Astrocyte (in vitro differentiated cells and primary cell): ENCODE data around the gene CCNL1. TPM values are rescaled to one million over a fixed set of nuclear protein-coding genes. Genes with fewer than 3 reads are reported as not detected.
"Not testable (repeated sequence)": the region's sequence is repeated elsewhere in the genome, so short reads cannot be mapped to it uniquely, and the experiment has no call there.

Experiments used
- DNase-seq: peaks from one replicate; pipeline ENCODE4 v3.0.0-alpha.2; 2010; ENCODE audit warnings: low read depth
- FAIRE-seq: peaks from 2 replicates; lab custom pipeline; 2011; peaks lifted over from hg19 to GRCh38; lab: Jason Lieb, UNC
- H2AFZ ChIP-seq: 2 replicates; pipeline ENCODE4 v1.6.0; 2012; ENCODE audit warnings: low read depth, low read length, inconsistent platforms
- H3K27ac ChIP-seq: 2 replicates; pipeline ENCODE4 v1.5.1; 2011; ENCODE audit warnings: low read depth, low read length, inconsistent platforms
- H3K27me3 ChIP-seq: 2 replicates; pipeline ENCODE4 v1.6.0; 2011; ENCODE audit warnings: low read length, inconsistent platforms; ENCODE audit not compliant: insufficient read depth
- H3K36me3 ChIP-seq: 2 replicates; pipeline ENCODE4 v1.5.1; 2011; ENCODE audit warnings: low read length, inconsistent platforms; ENCODE audit not compliant: insufficient read depth
- H3K4me1 ChIP-seq: 2 replicates; pipeline ENCODE4 v1.5.1; 2011; ENCODE audit warnings: low read length, inconsistent platforms; ENCODE audit not compliant: insufficient read depth
- H3K4me2 ChIP-seq: 2 replicates; pipeline ENCODE4 v1.6.0; 2012; ENCODE audit warnings: low read length, inconsistent platforms
- H3K4me3 ChIP-seq: 2 replicates; pipeline ENCODE4 v1.5.1; 2011; ENCODE audit warnings: low read depth, mild to moderate bottlenecking, low read length, inconsistent platforms; ENCODE audit not compliant: insufficient read depth
- H3K79me2 ChIP-seq: 2 replicates; pipeline ENCODE4 v1.6.0; 2012; ENCODE audit warnings: mild to moderate bottlenecking, low read length, inconsistent platforms; ENCODE audit not compliant: insufficient read depth
- H3K9ac ChIP-seq: 2 replicates; pipeline ENCODE4 v1.6.0; 2012; ENCODE audit warnings: mild to moderate bottlenecking, low read length, inconsistent platforms
- H3K9me3 ChIP-seq: 2 replicates; pipeline ENCODE4 v1.5.1; 2012; ENCODE audit warnings: low read depth, mild to moderate bottlenecking, low read length, inconsistent platforms; ENCODE audit not compliant: insufficient read depth
- H4K20me1 ChIP-seq: 2 replicates; pipeline ENCODE4 v1.6.0; 2012; ENCODE audit warnings: low read length, inconsistent platforms; ENCODE audit not compliant: insufficient read depth
- H3K27ac Mint-ChIP-seq: one replicate; pipeline ENCODE4 v1.8.0; 2021; ENCODE audit warnings: mild to moderate bottlenecking, mixed read lengths; ENCODE audit not compliant: unreplicated experiment
- H3K27me3 Mint-ChIP-seq: one replicate; pipeline ENCODE4 v1.8.0; 2021; ENCODE audit warnings: low read depth, mixed read lengths; ENCODE audit not compliant: unreplicated experiment
- H3K36me3 Mint-ChIP-seq: one replicate; pipeline ENCODE4 v1.8.0; 2021; ENCODE audit warnings: low read depth, mixed read lengths; ENCODE audit not compliant: unreplicated experiment
- H3K4me1 Mint-ChIP-seq: one replicate; pipeline ENCODE4 v1.8.0; 2021; ENCODE audit warnings: low read depth, mixed read lengths; ENCODE audit not compliant: unreplicated experiment
- H3K4me3 Mint-ChIP-seq: one replicate; pipeline ENCODE4 v1.8.0; 2021; ENCODE audit warnings: mild to moderate bottlenecking, moderate library complexity, mixed read lengths; ENCODE audit not compliant: unreplicated experiment
- H3K9me3 Mint-ChIP-seq: one replicate; pipeline ENCODE4 v1.8.0; 2021; ENCODE audit warnings: mild to moderate bottlenecking, mixed read lengths; ENCODE audit not compliant: unreplicated experiment
- EZH2 ChIP-seq: IDR thresholded peaks from 2 replicates; pipeline ENCODE4 v1.6.1; 2012; ENCODE audit warnings: mild to moderate bottlenecking, low read length, inconsistent platforms; ENCODE audit not compliant: insufficient read depth
- total RNA-seq: library from RNA; stranded (reverse); gene quantifications from 2 replicates; pipeline ENCODE4 v1.2.1, GENCODE V29; 2021
- TF ChIP-seq, protein P1 (sequence below): IDR thresholded peaks from 2 replicates; pipeline ENCODE4 v1.5.1; 2011; ENCODE audit warnings: low read depth, mild to moderate bottlenecking, inconsistent platforms, low read length, moderate library complexity; ENCODE audit not compliant: insufficient read depth

Gene CCNL1
- total RNA-seq, 1 donor from 2014 or later, result 66.8 TPM

DNA sequence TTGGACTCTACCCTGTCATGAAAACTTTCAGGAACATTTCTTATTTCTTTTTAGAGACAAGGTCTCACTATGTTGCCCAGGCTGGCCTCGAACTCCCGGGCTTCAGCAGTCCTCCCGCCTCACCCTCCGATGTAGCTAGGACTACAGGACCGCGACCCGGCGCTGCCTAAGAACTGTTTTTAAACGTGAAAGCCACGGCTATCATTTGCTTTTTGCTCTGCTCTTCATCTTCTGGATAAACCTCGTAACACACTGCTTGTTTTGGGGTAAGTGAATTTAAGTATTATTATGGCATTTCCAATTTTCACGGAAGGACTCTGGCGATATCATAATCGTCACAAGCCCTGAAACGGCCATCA lies 14.3 kb upstream of the CCNL1 start:
- H4K20me1 ChIP-seq, result no peaks in the 10 kb centered on the region
- peak overlapping the region; percentile 94 for H3K4me2 ChIP-seq
- Mint-ChIP-seq H3K4me3 (peak overlapping the region; percentile 93), H3K4me1 (peaks cover 10% of the 10 kb centered on the region), H3K27me3 (no peaks in the 10 kb centered on the region), H3K27ac (peak overlapping the region; percentile 96), H3K36me3 (peaks cover 5% of the 10 kb centered on the region), H3K9me3 (no peaks in the 10 kb centered on the region)
- H3K79me2 ChIP-seq, result peaks cover 24% of the 10 kb centered on the region
- peak overlapping the region; percentile 70 for H3K4me3 ChIP-seq
- peak overlapping the region; percentile 85 for H3K9ac ChIP-seq
- DNase-seq (no peak), FAIRE-seq (no peak)
- peaks cover 14% of the 10 kb centered on the region for H3K4me1 ChIP-seq
- TF ChIP-seq EZH2, result no peak
- TF ChIP-seq, protein P1, sequence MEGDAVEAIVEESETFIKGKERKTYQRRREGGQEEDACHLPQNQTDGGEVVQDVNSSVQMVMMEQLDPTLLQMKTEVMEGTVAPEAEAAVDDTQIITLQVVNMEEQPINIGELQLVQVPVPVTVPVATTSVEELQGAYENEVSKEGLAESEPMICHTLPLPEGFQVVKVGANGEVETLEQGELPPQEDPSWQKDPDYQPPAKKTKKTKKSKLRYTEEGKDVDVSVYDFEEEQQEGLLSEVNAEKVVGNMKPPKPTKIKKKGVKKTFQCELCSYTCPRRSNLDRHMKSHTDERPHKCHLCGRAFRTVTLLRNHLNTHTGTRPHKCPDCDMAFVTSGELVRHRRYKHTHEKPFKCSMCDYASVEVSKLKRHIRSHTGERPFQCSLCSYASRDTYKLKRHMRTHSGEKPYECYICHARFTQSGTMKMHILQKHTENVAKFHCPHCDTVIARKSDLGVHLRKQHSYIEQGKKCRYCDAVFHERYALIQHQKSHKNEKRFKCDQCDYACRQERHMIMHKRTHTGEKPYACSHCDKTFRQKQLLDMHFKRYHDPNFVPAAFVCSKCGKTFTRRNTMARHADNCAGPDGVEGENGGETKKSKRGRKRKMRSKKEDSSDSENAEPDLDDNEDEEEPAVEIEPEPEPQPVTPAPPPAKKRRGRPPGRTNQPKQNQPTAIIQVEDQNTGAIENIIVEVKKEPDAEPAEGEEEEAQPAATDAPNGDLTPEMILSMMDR, result no peak
- H3K36me3 ChIP-seq, result no peaks in the 10 kb centered on the region
- H3K27me3 ChIP-seq, result no peaks in the 10 kb centered on the region
- no peaks in the 10 kb centered on the region for H3K9me3 ChIP-seq
- peak overlapping the region; percentile 69 for H2AFZ ChIP-seq
- H3K27ac ChIP-seq, result peak overlapping the region; percentile 91

DNA sequence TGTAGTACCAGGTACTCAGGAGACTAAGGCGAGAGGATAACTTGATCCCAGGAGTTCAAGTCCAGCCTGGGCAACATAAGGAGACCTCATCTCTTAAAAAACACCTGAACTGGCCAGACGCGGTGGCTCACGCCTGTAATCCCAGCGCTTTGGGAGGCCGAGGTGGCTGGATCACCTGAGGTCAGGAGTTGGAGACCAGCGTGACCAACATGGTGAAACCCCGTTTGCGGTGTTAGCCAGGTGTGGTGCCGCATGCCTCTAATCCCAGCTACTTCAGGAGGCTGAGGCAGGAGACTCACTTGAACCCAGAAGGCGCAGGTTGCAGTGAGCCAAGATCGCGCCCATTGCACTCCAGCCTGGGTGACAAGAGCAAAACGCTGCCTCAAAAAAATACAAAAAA lies 13.4 kb upstream of the CCNL1 start:
- not testable (repeated sequence) for H3K9me3 Mint-ChIP-seq, H3K36me3 Mint-ChIP-seq, H4K20me1 ChIP-seq, FAIRE-seq, H3K4me2 ChIP-seq, H3K9me3 ChIP-seq, H3K27me3 ChIP-seq, H2AFZ ChIP-seq, H3K27ac Mint-ChIP-seq, H3K36me3 ChIP-seq, DNase-seq, H3K4me3 Mint-ChIP-seq, H3K27me3 Mint-ChIP-seq, H3K27ac ChIP-seq, H3K4me3 ChIP-seq, H3K9ac ChIP-seq
- H3K79me2 ChIP-seq, result peaks cover 24% of the 10 kb centered on the region
- peaks cover 10% of the 10 kb centered on the region for H3K4me1 Mint-ChIP-seq
- H3K4me1 ChIP-seq, result peaks cover 14% of the 10 kb centered on the region

DNA sequence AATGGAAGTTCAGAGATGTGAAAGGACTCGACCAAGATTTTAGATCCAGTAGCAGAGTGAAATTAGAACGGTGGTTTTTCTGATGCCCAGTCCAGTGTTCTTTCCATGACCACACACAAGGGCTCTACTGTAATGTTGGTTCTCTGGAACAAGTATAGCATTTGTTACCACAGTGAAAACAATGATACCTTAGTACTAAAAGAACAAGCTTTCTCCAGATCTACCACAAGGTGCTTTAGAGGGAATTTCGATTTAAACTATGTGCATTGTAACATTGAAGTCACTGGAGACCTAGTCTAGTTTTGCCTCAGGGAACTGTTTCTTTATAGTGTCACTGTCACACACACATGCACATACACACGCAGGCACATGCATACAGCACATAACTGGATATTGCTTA lies 12.8 kb upstream of the CCNL1 start:
- H3K9me3 Mint-ChIP-seq, result no peaks in the 10 kb centered on the region
- H3K27ac ChIP-seq, result no peak overlapping the region
- FAIRE-seq, result no peak
- no peak for TF ChIP-seq EZH2
- TF ChIP-seq, protein P1, result no peak
- H2AFZ ChIP-seq, result no peak overlapping the region
- H3K4me2 ChIP-seq, result no peak overlapping the region
- H3K79me2 ChIP-seq, result peaks cover 24% of the 10 kb centered on the region
- H3K27me3 ChIP-seq, result no peaks in the 10 kb centered on the region
- H3K4me1 Mint-ChIP-seq, result peaks cover 10% of the 10 kb centered on the region
- peaks cover 14% of the 10 kb centered on the region for H3K4me1 ChIP-seq
- H3K27me3 Mint-ChIP-seq, result no peaks in the 10 kb centered on the region
- no peak overlapping the region for H3K9ac ChIP-seq
- H3K4me3 Mint-ChIP-seq, result no peak overlapping the region
- H3K36me3 ChIP-seq, result no peaks in the 10 kb centered on the region
- no peak overlapping the region for H3K27ac Mint-ChIP-seq
- DNase-seq, result no peak
- H3K9me3 ChIP-seq, result no peaks in the 10 kb centered on the region
- H3K4me3 ChIP-seq, result no peak overlapping the region
- H3K36me3 Mint-ChIP-seq, result peaks cover 2% of the 10 kb centered on the region
- no peaks in the 10 kb centered on the region for H4K20me1 ChIP-seq
